Stimulated activated CD4-positive, alpha-beta T cell treated with anti-CD3 and anti-CD28 coated beads, Interleukin-4, amount 100 ng/mL, for 48 hours (primary cell): ENCODE data around the gene FOXK2.

Experiments used
- DNase-seq, 2 donors: peaks; one replicate each; pipeline ENCODE4 v3.0.0-alpha.2; 2020; ENCODE audit warnings: low read depth in 2 of 2

FOXK2 gene

GRCh38 chr17:82639628-82640027 is 120.1 kb downstream of the FOXK2 start:
- no peak for DNase-seq

- no peak for DNase-seq
Measured at GRCh38 chr17:82640036-82640435, 120.5 kb downstream of the FOXK2 start.

DNA sequence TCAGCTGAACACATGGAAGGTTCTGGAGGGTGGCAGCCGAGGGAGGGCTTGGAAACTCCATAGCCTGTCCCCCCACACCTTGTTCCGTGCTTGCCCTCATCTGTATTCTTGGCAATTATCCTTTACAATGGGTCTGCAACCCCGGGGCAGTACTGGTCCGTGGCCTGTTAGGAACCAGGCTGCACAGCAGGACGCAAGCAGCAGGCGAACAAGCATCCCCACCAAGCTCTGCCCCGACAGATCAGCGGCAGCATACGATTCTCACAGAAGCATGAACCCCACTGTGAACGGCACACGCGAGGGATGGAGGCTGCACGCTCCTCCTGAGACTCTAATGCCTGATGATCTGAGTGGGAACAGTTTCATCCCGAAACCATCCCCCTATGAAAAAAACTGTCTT is 122.5 kb downstream of the FOXK2 start:
- DNase-seq = no peak

GRCh38 chr17:82644148-82644547 is 124.6 kb downstream of the FOXK2 start:
- no peak for DNase-seq

DNA sequence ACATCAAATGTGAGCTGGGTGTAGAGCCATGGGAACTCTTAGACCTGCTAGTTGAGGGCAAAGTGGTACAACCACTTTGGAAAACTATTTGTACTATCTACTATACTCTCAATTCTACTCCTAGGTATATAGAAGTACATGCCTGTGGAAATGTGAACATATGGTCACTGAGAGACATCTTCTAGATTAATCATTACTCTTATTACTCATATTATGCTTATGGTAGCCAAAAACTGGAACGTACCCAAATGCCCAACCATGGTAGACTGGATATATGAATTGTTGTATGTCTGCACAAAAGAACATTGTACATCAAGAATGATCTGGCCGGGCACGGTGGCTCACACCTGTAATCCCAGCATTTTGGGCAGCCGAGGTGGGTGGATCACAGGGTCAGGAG is 126.0 kb downstream of the FOXK2 start:
- no peak for DNase-seq

- DNase-seq = peak; percentile 29 to 38
Measured at GRCh38 chr17:82647593-82648164, 128.1 kb downstream of the FOXK2 start.

GRCh38 chr17:82648165-82648668 is 128.7 kb downstream of the FOXK2 start, which contains the start of gene WDR45B:
WDR45B (minus strand) TSS chr17:82648444; CDS start chr17:82648340, 104 bp downstream.
- peak; percentile 85 to 90 for DNase-seq

GRCh38 chr17:82648742-82649331 is 129.3 kb downstream of the FOXK2 start:
- no peak for DNase-seq

- DNase-seq = no peak
Measured at GRCh38 chr17:82649501-82650261, 130.1 kb downstream of the FOXK2 start.

DNA sequence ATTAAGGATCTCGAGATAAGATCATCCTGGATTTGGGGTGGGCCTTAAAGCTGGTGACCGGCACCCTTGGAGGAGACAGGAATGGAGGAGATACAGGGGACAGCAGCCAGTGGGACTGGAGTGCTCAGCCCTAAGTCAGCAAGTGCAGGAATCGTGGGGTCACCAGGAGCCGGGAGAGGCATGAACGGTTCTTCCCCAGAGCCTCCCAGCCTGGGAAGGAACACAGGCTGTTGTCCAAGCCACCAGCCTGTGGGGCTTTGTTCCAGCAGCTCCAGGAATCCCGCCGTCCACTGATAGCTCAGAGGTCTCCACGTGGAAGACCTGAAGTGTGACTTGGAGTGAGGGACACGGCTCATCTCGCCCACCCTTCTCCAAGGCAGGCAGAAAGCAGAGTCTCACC is 131.2 kb downstream of the FOXK2 start:
- no peak for DNase-seq

GRCh38 chr17:82653651-82654528 is 134.4 kb downstream of the FOXK2 start:
- no peak for DNase-seq
